HG03460 (cell line): ENCODE results near the gene ZNRF1.

ENCODE experiments used
- ATAC-seq: cut with Tn5 transposase; IDR thresholded peaks from one replicate; pipeline ENCODE4 v1.9.1; 2021; ENCODE audit not compliant: unreplicated experiment

The ZNRF1 gene

DNA sequence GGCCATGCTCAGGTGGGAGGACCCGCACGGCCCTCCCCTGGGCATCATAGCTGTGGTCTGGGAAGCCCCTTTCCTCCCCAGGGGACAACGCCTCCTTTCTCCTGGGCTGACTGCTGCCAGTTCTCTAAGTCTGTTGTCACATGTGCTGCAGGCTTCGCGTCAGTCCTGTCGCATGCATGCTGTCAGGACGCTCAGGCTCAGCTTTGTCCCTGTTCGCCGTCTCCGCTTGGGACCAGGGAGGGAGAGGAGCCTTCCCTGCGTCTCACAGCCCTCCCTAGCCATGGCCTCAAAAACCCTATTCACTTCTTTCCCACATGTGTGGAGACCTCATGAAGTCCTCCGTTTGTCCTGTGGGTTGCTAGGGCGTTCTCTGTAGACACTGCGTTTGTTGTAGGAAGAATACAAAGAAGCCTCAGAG, 96.4 kb downstream of the ZNRF1 start:
- ATAC-seq, result no peak

GRCh38 chr16:75096656-75097055, 97.8 kb downstream of the ZNRF1 start:
- ATAC-seq, result no peak

- ATAC-seq, result no peak
Measured at GRCh38 chr16:75097191-75097761, 98.5 kb downstream of the ZNRF1 start.

DNA sequence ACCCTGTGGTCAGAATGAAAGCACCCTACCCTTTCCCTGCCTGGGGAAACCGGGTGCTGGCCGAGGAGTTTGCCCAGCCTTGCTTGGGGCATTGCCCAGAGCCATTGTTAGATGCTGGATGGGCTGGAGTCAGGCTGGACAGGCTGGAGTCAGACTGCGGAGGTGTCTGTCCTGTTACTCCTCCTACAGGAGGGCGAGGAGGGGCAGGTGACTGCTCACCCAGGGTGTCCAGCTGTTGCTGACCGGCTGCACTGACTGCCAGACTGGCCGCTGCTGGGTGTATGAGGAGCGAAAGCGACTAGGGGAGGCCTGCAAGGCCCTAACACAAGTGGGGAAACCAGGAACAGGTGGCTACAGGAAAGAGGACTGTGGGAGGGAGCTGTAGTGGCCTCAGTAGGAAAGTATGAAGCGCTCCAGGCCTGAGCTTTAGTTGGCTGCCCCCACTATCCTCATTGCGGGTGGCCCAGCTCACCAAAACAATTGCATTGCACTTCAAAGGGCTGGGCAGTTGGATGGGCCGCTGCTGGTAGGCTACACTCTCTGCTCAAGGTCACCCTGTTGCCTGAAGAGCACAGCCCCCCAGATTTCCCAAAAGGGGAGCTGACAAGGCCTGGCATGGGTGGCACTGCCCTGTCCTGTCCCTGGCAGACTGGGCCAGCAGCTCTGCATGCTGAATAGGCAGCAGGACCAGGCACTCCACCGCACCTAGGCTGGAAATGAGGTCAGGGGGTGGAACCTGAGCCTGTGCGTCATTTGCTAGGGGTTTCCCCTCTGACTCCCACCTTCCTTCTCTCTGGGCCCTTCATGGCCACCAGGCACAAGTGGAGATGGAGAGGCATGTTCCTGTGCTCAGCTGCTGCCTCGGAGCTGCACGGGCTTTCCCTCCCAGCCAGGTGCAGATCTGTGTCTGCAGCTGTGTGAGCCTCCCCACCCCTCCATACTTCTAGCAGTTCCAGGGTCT, 99.4 kb downstream of the ZNRF1 start:
- ATAC-seq, result peak; percentile 49

- ATAC-seq, result no peak
Measured at GRCh38 chr16:75099075-75099667, 100.3 kb downstream of the ZNRF1 start.

DNA sequence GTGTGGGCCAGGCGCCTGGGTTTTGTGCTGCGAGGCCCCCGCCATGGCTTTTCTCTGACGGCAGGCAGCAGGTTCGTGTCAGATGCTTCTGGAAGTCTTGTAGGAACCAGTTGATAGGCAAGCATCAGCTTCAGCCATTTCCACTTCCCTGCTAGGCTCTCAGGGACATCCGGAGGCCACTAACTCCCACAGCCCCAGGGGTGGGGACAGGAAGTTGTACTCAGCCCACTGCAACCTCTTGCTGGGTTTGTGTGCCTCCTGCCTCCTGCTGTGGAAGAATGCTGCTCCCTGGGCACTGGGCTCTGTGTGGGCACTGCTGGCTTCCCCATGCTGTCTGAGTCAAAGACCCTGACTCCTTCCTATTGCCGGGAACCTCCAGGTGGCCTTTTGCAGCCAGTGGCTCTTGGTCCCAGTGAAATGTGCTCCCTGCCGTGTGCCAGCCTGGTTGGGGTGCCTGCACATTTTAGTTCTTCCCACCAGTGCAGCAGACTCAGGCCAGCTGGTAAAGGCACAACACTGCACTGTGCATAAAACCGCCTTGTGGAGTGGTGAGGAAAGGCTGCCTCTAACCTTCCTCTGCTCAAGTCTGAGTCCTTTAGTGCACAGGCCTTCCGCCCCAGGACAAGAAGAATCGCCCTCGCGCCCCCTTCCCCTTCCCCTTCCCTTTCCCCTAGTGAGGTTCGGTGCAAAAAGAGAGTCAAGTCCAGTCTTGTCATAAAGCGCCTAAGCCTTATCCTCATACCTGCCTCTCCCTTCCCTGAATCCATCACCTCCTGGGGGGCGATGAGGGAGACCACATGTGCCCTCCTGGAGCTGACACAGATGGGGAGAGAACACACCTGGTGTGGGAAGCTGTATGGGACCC, 101.1 kb downstream of the ZNRF1 start:
- peak; percentile 72 for ATAC-seq

GRCh38 chr16:75100603-75100990, 101.8 kb downstream of the ZNRF1 start:
- ATAC-seq, result no peak

DNA sequence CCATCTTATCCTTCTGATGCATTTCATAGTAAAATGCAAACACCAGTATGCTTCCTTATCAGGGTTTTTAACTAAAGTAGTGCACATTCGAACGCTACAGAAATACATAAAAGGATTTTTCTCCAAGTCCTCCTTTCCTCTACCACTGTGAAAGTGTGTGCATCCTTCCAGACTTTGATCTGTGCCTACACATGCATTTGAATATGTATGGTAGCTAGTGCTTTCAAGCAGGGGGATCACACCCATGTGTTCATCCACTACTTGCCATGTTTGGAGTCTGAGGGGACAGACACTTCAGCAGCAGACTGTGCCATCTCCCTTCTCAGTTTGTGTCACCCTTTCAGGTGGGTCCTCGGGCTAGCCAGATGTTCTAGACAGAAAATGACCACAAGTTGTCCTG, 102.8 kb downstream of the ZNRF1 start:
- no peak for ATAC-seq

- no peak for ATAC-seq
Measured at GRCh38 chr16:75102595-75102994, 103.8 kb downstream of the ZNRF1 start.

DNA sequence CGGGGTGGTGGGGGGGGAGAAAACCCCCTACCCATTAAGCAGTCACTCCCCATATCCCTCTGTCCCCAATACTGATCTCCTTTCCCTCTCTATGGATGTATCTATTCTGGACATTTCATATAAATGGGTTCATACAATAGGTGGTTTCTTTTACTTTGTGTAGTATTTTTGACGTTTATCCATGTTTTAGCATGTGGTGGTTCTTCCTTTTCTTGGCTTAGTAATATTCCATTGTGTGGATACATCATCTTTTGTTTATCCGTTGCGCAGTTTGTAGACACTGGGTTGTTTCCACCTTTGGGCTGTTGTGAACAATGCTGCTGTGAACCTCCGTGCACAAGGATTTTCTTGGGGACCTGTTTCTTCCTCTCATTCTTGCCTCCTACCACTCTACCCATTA, 105.2 kb downstream of the ZNRF1 start:
- no peak for ATAC-seq

GRCh38 chr16:75104836-75105235, 106.0 kb downstream of the ZNRF1 start:
- ATAC-seq, result no peak

- no peak for ATAC-seq
Measured at GRCh38 chr16:75105306-75106061, 106.7 kb downstream of the ZNRF1 start.

DNA sequence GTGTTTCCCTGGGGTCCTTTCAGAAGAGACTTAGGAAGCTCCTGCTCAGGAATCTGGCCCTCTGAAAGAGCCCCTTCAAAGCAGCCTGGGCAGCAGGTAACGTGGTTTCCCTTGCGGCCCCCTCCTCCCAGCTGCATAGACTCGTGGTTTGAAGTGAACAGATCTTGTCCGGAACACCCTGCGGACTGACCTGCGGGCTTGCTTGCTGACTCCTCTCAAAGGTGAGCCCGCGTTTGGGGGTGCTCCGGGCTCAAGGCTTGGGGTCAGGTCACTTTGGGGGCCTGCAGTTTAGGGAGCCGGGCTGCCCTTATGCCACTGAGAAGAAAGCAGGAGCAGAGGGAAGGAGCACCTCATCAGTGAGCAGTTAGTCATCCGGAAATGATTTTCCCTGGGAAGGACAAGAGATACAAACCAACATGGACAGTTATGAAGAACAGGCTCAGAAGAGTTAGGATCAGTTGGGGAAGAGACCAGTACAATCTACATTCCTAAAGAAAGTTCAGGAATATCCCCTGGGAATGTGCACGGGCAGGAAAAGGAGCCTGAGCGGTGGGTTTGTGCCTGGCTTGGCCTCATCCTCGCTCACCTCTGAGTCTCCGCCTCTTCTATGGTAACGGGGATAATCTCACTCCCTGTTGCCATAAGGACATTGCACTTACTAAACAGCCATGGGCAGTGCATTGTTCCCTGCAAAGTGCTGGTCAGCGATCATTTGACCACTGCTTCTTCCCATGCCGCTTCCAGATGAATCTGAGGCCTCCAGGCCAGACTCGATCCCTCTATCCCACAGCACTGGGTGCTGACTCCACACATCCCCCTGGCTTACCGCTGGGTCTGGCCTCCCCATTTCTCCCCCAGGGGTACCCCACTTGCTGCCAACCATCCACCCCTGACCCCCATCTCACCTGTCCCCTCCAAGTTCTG, 107.8 kb downstream of the ZNRF1 start:
- no peak for ATAC-seq

GRCh38 chr16:75107505-75107904, 108.7 kb downstream of the ZNRF1 start:
- no peak for ATAC-seq

- ATAC-seq, result peak; percentile 41
Measured at GRCh38 chr16:75108792-75109731, 110.2 kb downstream of the ZNRF1 start.

DNA sequence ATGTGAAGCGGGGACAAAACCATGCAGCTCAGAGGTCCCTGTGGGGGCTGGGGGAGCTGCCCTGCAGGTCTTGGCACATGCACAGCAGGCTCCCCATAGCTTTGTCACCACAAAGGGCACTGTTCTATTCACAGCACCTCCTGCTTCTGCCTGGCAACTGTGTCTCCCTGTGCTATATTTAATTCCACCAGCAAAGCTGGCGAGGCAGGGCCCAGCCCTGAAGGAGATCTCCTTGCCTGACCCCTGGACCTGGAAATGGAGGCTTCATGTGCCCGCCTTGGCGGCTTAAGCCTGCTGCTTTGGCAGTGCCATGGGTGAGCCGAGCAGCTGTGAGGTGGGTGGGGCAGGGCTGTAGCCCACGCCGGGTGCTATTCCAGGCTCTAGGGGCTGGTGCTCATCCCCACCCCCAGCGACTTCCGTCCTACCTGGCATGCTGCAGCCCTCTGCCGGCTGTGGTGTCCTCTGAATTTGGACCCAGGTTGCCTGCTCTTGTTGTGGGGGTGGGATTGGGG, 111.0 kb downstream of the ZNRF1 start:
- no peak for ATAC-seq

DNA sequence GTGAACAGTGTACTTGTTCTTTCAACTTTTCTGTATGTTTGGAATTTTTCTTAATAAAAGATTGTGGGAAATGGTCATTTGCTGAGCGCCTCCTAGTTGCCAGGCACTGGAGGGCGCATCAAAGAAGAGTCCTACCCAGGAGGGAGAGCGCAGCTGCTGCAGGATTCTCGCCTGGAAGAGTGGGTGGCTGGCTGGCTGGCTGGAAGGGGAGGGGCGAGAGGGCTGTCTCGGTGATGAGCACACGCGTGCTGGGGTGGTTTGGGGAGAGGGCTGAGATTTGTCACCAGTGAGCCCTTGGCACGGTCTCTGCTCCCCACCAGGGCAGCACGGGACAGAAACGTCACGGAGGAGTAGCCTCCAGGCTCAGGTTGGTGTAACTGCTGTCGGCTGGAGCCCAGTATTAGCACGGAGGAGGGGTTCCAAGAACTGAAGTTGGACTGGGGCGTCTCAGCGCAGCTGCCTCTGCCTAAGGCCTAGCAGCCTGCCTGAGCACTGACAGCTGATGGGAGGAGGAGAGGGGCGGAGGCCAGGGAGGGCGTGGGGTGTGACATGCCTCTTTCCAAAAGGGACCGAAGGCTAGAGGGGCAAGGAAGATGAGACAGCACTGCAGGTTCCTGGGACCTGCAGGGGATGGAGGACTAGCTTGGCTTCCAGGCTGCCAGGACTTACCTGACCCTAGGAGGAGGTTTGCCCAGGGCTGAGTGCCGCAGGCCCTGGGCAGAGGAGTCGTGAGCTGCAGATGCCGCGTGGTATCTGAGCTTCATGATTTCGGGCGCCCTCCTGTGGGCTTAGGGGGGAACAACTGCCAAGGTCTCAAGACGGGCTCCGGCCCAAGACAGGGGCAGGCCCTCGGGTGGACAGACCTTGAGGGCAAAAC, 112.1 kb downstream of the ZNRF1 start:
- ATAC-seq, result peak; percentile 62
